ENCODE results near the gene MS4A15. TPM values are rescaled to one million over a fixed set of nuclear protein-coding genes. Genes with fewer than 3 reads are reported as not detected.

The MS4A15 gene
- total and polyA plus RNA-seq, 10 of the 15 experiments (the other 5 are each of a cell fraction or from before 2014, with no cell fraction given), result 0.05 to 0.84 (median 0.45) TPM

DNA sequence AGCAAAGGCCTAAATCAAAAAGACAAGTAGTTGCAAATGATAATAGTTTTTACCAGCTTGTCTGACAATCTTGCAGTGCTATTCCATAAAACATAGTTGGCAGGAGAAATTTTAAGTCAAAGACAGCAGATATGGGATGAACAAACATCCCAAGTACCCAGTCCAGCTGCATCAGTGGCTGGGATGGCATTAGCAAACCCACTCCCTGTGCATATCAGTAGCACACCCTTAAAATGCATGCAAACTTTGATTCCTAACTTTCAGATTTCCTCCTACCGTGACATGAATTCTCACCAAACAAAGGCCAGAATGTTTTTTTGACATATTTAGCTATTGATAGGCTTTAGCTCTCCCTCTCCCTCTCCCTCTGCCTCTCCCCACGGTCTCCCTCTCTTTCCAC is 57.4 kb downstream of the MS4A15 start:
- intact Hi-C loops (cut with micrococcal nuclease; ENCODE audit: unreplicated experiment), result no loop called here
- Histone ChIP-seq H2AFZ (ENCODE audit: control insufficient read depth, low read depth, low read length) (no peak overlapping the region), H3K4me1 (ENCODE audit: control insufficient read depth, insufficient read depth, low read length) (no peaks in the 10 kb centered on the region), H3K4me3 (no peak overlapping the region), H3K4me2 (ENCODE audit: control insufficient read depth, insufficient read depth) (no peak overlapping the region), H3K9ac (ENCODE audit: control insufficient read depth, insufficient read depth, low read length) (no peak overlapping the region), H4K20me1 (ENCODE audit: control insufficient read depth, insufficient read depth) (no peaks in the 10 kb centered on the region), H3K27ac (ENCODE audit: control insufficient read depth, insufficient read depth) (no peak overlapping the region), H3K27me3 (replicated peaks in 1 of 2; ENCODE audit: control insufficient read depth in 2 of 2, insufficient read depth in 2 of 2, low read length in 1 of 2) (no peaks in the 10 kb centered on the region), H3K79me2 (ENCODE audit: control insufficient read depth, insufficient read depth, low read length) (no peaks in the 10 kb centered on the region), H3K9me3 (replicated peaks; ENCODE audit: control insufficient read depth, insufficient read depth, low read length) (peaks cover 9% of the 10 kb centered on the region), H3K36me3 (ENCODE audit: control insufficient read depth in 2 of 2, insufficient read depth in 2 of 2, low read length in 1 of 2) (no peaks in the 10 kb centered on the region)
- BruUV-seq (replicated peaks), result no TSS peak
- no peak for ATAC-seq
- SMC1A ChIA-PET (ENCODE audit: uncharacterized antibody, unreplicated experiment), result no interaction called here
- RAD21 ChIA-PET (ENCODE audit: unreplicated experiment), result no interaction called here
- FAIRE-seq, result no peak
- POLR2A ChIA-PET, result no interaction called here
- no peak for TF ChIP-seq NBN (IDR thresholded peaks at IDR 0.05)
- TF ChIP-seq, protein P1, sequence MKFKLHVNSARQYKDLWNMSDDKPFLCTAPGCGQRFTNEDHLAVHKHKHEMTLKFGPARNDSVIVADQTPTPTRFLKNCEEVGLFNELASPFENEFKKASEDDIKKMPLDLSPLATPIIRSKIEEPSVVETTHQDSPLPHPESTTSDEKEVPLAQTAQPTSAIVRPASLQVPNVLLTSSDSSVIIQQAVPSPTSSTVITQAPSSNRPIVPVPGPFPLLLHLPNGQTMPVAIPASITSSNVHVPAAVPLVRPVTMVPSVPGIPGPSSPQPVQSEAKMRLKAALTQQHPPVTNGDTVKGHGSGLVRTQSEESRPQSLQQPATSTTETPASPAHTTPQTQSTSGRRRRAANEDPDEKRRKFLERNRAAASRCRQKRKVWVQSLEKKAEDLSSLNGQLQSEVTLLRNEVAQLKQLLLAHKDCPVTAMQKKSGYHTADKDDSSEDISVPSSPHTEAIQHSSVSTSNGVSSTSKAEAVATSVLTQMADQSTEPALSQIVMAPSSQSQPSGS (IDR thresholded peaks at IDR 0.05; ENCODE audit: low read length), result no peak
- no peak for TF ChIP-seq USF1 (IDR thresholded peaks at IDR 0.05; ENCODE audit: borderline replicate concordance, extremely low read length, insufficient read depth, low read depth, low read length)
- TF ChIP-seq NFIC (IDR thresholded peaks at IDR 0.05; ENCODE audit: low read depth, low read length), result no peak
- TF ChIP-seq CTCF (IDR thresholded peaks at IDR 0.05 in 2 of 3, conservative IDR thresholded peaks at IDR 0.05 in 1 of 3; ENCODE audit: control insufficient read depth in 2 of 3, extremely low read depth in 1 of 3, insufficient read depth in 1 of 3, low read depth in 3 of 3, low read length in 3 of 3), result no peak
- no peak for TF ChIP-seq ASH2L (IDR thresholded peaks at IDR 0.05; ENCODE audit: borderline replicate concordance, low read depth)
- TF ChIP-seq, protein P2, sequence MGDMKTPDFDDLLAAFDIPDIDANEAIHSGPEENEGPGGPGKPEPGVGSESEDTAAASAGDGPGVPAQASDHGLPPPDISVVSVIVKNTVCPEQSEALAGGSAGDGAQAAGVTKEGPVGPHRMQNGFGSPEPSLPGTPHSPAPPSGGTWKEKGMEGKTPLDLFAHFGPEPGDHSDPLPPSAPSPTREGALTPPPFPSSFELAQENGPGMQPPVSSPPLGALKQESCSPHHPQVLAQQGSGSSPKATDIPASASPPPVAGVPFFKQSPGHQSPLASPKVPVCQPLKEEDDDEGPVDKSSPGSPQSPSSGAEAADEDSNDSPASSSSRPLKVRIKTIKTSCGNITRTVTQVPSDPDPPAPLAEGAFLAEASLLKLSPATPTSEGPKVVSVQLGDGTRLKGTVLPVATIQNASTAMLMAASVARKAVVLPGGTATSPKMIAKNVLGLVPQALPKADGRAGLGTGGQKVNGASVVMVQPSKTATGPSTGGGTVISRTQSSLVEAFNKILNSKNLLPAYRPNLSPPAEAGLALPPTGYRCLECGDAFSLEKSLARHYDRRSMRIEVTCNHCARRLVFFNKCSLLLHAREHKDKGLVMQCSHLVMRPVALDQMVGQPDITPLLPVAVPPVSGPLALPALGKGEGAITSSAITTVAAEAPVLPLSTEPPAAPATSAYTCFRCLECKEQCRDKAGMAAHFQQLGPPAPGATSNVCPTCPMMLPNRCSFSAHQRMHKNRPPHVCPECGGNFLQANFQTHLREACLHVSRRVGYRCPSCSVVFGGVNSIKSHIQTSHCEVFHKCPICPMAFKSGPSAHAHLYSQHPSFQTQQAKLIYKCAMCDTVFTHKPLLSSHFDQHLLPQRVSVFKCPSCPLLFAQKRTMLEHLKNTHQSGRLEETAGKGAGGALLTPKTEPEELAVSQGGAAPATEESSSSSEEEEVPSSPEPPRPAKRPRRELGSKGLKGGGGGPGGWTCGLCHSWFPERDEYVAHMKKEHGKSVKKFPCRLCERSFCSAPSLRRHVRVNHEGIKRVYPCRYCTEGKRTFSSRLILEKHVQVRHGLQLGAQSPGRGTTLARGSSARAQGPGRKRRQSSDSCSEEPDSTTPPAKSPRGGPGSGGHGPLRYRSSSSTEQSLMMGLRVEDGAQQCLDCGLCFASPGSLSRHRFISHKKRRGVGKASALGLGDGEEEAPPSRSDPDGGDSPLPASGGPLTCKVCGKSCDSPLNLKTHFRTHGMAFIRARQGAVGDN (IDR thresholded peaks at IDR 0.05), result no peak
- TF ChIP-seq, protein P3, sequence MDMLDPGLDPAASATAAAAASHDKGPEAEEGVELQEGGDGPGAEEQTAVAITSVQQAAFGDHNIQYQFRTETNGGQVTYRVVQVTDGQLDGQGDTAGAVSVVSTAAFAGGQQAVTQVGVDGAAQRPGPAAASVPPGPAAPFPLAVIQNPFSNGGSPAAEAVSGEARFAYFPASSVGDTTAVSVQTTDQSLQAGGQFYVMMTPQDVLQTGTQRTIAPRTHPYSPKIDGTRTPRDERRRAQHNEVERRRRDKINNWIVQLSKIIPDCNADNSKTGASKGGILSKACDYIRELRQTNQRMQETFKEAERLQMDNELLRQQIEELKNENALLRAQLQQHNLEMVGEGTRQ (IDR thresholded peaks at IDR 0.05; ENCODE audit: borderline replicate concordance, low read depth, low read length), result no peak
- CTCF ChIA-PET, result interaction anchor here (1.1 to 1.4 kb wide), 2 partner anchors 35 to 39 kb away, joined by 3 to 5 read pairs; no protein-coding TSS in a partner anchor
- in situ Hi-C loops (cut with MboI), result no loop called here
- DNase-seq (ENCODE audit: low read depth, low spot score), result no peak
- 92% methylated on average over 2 of the region's 2 CpGs for WGBS (ENCODE audit: insufficient coverage, insufficient replicate concordance, low lambda C conversion rate, missing lambda C conversion rate)

All from GM12878 (cell line).